HG03097 (cell line): ENCODE data around the gene UBN2.
"Not testable (repeated sequence)": the region's sequence is repeated elsewhere in the genome, so short reads cannot be mapped to it uniquely, and the experiment has no call there.

Experiments used
- ATAC-seq: cut with Tn5 transposase; IDR thresholded peaks from one replicate; pipeline ENCODE4 v1.9.1; 2021; ENCODE audit not compliant: unreplicated experiment, low FRiP score

The UBN2 gene

DNA sequence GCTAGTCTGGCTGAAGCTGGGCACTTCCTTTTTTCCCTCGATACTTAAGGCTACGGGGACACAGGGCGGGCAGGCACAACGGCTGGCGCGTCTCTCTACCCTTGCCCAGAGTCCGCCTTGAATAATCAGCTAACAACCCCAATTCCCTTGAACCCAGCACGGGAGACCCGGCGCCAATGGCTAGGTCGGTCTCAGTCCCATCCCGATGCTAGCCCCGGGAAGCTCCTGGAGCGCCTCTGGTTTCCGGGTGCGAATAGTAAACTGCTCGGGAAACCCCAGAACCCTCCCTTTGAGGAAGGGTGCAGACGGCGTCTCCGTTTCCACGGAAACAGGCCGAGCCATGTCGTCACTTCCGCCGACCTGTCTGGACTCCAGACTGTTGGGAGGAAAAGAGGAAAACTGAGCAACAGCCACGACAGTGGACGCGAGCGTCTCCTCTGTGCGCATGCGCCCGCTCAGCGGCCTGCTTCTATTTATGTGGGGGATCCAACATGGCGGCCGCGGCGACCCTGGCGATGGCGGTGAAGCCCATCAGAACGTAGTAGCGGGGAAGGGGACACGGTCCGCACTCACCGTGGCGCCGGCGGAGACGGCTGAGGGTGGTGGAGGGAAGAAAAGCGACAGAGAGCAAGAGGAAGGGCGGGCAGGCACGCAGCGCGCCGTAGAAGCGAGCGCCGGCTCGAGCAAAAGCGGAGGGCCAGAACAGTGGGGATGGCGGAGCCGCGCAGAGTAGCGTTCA, at the start of gene UBN2:
Gene UBN2 (plus strand): TSS at position 464 of the 739 bp plus-strand sequence. CDS start 248 bp downstream, at position 712.
- peak; percentile 99 for ATAC-seq

DNA sequence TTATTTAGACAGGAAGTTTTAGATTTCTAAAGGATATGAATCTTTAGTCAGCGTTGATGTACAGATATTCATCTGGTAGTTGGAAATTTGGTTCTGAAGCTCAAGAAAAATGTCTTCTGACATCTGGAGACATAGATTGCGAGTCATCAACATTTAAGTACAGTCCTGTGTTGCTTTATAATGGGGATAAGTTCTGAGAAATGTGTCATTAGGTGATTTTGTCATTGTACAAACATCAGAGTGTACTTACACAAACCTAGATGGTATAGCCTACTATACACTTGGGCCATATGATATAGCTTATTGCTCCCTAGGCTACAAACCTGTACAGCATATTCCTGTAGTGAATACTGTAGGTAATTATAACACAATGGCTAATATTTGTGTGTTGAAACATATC, 49.6 kb upstream of the UBN2 start:
- no peak for ATAC-seq

DNA sequence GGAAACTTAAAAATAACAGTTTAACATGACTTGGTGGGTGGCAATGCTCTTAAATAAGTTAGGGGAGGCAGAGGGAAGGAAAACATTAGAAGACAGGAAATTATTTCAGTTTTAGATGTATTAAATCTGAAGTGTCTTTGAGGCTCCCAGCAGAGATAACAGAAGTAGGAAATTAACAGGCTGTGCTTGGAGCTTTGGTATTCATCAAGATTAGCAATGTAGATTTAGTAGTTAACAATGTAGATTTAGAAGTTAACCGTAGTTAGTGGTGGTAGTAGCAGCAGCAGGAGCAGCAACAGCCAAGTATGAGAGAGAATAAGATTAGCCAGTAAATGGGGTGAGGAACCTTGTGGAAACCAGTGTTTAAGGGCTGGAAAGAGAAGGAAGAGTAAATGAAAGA, 48.7 kb upstream of the UBN2 start:
- no peak for ATAC-seq

DNA sequence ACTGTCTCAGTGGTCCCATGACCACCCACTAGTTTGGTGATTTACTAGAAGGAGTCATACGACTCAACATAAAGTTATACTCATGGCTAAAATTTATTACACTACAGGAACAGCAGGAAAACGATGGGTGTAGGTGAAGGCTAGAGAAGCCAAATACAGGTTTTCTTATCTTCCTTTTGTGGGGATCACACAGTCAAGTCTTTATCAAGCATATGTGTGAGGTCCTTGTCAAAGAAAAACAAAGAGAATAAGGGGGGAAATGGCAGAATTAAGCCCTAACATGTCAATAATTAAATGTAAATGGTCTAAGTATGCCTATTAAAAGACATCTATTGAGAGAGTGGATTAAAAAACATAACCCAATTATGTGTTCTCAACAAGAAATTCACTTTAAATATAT, 47.8 kb upstream of the UBN2 start:
- ATAC-seq = no peak

DNA sequence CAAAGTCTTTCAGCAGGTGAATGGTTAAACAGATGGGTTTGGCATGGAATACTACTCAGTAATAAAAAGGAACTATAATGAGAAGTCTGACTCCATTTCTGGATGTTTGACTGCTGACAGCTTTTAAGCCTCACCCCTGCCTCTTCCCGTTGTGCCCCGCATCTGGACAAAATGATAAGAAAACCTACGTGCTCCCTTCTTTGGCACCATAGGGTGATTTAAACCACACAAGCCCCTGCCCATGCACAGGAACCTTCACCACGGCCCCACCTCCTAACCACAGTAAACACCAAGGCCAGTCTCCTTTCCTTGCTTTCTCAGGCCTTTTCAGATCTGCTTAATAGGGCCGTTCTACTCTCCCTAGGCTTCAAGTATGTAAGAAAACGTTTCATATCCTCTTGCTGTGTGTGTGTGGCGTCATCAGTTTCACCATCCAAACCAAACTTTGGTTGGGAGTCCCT, 47.1 kb upstream of the UBN2 start:
- no peak for ATAC-seq

DNA sequence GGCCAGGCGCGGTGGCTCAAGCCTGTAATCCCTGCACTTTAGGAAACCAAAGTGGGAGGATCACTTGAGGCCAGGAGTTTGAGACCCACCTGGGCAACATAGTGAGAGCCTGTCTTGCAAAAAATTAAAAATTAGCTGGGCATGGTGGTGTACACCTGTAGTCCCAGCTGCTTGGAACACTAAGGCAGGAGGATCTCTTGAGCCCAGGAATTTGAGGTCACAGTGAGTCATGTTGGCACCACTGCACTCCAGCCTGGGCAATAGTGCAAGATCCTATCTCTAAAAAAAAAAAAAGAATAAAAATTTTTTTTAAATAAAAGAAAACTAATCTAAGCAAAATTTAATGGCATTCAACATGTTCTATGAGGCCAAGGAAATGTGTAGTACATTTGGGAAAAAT, 44.9 kb upstream of the UBN2 start:
- ATAC-seq = no peak

DNA sequence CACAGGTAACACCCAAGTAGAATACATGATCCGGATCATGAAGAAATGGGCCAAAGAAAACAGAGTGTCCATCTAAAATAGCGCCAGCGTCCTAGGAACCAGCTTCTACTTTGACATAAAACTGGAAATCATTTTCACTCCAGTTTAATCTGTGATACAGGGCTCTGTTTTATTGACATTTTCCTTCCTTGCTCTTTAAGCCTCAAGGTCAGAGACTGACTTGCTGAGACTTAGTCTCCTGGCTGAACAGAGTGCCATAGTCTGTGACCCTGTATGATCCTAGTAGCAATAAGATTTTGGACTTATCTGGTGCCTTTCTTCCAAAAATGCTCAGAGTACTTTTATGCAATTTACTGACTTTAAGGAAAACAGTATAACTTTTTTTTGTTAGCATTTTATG, 41.7 kb upstream of the UBN2 start:
- no peak for ATAC-seq

DNA sequence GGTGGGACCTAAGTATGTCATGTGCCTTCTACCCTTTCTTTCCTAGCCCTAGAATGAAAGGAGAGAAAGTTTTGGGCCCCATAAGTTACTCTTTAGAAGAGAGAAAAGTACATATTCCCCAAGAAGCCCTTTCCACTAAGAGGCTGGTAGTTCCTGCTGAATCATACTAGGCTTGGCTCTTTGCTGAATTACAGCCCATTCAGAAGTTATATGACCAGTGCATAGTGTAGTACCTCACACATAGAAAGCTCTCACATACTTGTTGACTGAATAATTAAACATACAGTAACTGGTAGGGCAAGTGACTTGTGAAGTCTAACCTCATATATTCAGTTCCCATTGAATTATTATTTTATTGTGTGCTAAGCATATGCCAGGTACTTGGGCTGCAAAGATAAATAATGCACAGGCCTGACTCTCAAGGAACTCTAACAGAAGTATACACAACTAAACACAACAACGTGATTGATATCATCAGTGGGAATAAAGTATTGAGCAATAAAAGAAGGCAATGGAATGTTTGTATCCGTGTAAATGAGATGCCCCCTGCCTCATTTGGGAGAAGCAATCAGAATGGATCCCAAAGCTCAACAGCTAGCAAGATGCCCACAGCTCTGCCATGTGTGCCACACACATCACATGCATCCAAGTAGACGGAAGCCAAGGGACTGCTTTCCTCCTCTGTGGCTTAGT, 38.9 kb upstream of the UBN2 start:
- no peak for ATAC-seq

DNA sequence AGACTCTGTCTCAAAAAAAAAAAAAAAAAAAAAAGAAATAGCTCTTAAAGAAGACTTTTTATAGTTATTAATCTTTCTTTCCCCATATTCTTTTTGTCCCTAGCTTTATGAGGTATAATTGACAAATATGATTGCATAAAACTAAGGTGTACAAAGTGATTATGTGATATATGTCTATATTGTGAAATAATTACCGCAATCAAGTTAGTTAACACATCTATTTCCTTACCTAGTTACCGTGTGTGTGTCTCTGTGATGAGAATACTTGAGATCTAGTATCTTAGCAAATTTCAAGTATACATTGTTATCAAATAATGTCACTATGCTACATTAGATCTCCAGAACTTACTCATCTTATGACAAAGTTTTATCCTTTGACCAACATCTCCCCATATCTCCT, 30.7 kb upstream of the UBN2 start:
- ATAC-seq = no peak

DNA sequence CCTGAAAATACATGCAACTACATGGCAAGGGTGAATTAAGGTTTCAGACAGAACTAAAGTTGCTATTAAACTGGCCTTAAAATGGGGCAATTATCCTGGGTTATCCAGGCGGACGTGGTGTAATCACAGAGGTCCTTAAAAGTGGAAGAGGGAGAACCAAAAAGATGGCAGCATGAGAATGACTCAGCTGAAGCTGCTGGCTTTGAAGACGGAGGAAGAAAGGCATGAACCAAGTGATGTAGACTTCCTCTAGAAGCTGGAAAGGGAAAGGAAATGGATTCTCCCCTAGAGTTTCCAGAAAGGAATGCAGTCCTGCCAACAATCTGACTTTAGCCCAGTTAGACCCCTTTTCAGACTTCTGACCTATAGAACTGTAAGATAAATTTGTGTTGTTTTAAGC, 27.0 kb upstream of the UBN2 start:
- ATAC-seq = no peak

DNA sequence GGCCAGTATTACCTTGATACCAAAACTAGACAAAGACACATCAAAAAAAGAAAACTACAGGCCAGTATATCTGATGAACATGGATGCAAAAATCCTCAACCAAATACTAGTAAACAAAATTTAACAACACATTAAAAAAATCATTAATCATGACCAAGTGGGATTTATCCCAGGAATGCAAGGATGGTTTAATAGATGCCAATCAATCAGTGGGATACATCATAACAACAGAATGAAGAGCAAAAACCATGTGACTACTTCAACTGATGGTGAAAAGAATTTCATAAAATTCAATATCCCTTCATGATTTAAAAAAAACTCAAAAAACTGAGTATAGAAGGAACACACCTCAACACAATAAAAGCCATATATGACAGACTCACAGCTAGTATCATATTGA, 25.2 kb upstream of the UBN2 start:
- ATAC-seq = no peak

DNA sequence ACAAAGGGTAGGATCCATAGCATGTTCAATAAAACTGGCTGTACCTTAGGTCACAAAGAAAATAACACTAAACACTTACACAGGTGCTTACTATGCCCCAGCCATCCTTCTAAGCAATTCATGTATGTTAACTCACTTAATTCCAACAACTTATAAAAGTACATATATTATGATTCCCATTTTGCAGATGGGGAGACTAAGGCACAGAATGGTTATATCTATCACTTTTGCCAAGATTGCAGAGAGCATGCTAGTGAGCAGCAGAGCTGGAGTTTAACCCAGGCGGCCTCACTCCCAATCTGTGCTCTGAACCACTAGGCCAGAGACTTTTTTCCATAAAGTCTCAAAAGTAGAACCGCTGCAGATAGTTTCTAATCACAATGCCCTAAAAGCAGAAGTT, 18.9 kb upstream of the UBN2 start:
- no peak for ATAC-seq

DNA sequence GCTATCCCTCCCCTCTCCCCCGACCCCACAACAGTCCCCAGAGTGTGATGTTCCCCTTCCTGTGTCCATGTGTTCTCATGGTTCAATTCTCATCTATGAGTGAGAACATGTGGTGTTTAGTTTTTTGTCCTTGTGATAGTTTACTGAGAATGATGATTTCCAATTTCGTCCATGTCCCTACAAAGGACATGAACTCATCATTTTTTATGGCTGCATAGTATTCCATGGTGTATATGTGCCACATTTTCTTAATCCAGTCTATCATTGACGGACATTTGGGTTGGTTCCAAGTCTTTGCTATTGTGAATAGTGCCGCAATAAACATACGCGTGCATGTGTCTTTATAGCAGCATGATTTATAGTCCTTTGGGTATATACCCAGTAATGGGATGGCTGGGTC, 17.5 kb upstream of the UBN2 start:
- ATAC-seq = not testable (repeated sequence)

DNA sequence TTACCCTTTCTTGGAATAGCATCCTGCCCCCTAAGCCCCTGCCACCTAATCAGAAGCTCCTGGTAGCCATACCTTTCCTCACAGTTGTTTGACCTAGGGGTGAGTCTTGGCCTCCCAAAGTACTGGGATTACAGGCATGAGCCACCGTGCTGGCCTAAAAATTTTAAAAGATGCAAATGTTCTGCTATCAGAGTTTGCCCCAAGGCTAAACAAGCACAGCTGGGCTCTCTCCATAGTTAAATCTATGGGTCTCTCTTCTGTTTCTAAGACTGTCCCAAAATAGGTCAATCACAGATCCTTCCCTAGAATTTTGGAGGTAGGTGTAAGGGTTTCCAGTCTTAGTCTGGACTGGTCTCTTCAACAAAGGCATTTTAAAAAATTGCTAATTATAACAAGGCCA, 12.9 kb upstream of the UBN2 start:
- ATAC-seq = no peak

DNA sequence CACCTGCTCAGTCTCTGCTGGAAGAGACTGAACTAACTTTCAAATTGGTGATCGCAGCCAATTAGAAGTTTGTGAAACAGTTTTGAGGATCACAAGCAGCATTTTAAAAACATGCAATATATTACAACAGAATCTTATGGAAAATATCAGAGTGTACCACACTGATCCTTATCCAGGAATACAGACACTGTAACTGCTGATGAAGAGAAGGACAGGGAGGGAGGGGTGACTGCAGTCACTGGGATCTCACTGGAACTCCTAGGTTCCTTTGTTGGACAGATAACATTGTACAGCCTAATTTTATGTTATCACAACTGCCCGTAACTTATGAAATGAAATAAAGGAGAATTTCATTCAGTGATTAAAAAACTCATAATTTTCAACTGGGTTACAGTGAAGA, 6.8 kb upstream of the UBN2 start:
- no peak for ATAC-seq

DNA sequence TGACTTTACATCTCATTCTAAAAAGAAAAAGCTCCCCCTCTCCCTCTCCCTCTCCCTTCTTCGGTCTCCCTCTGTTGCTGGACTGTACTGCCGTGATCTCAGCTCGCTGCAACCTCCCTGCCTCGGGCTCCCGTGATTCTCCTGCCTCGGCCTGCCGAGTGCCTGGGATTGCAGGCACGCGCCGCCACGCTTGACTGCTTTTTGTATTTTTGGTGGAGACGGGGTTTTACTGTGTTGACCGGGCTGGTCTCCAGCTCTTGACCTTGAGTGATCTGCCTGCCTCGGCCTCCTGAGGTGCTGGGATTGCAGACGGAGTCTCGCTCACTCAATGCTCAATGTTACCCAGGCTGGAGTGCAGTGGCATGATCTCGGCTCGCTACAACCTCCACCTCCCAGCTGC, 6.2 kb upstream of the UBN2 start:
- not testable (repeated sequence) for ATAC-seq

DNA sequence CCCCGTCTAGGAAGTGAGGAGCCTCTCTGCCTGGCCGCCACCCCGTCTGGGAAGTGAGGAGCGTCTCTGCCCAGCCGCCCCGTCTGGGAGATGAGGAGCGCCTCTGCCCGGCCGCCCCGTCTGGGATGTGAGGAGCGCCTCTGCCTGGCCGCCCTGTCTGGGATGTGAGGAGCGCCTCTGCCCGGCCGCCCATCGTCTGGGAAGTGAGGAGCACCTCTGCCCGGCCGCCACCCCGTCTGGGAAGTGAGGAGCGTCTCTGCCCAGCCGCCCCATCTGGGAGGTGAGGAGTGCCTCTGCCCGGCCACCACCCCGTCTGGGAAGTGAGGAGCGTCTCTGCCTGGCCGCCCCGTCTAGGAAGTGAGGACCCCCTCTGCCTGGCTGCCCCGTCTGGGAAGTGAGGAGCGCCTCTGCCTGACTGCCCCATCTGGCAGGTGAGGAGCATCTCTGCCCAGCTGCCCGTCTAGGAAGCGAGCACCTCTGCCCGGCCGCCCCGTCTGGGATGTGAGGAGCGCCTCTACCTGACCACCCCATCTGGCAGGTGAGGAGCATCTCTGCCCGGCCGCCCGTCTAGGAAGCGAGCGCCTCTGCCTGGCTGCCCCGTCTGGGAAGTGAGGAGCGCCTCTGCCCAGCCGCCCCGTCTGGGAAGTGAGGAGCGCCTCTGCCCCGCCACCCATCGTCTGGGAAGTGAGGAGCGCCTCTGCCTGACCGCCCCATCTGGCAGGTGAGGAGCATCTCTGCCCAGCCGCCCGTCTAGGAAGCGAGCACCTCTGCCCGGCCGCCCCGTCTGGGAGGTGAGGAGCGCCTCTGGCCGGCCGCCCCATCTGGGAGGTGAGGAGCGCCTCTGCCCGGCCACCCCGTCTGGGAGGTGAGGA, 5.5 kb upstream of the UBN2 start:
- not testable (repeated sequence) for ATAC-seq

DNA sequence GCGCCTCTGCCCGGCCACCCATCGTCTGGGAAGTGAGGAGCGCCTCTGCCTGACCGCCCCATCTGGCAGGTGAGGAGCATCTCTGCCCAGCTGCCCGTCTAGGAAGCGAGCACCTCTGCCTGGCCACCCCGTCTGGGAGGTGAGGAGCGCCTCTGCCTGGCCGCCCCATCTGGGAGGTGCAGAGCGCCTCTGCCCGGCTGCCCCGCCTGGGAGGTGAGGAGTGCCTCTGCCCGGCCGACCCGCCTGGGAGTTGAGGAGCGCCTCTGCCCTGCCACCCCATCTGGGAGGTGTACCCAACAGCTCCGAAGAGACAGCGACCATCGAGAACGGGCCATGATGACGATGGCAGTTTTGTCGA, 4.9 kb upstream of the UBN2 start:
- ATAC-seq = not testable (repeated sequence)

DNA sequence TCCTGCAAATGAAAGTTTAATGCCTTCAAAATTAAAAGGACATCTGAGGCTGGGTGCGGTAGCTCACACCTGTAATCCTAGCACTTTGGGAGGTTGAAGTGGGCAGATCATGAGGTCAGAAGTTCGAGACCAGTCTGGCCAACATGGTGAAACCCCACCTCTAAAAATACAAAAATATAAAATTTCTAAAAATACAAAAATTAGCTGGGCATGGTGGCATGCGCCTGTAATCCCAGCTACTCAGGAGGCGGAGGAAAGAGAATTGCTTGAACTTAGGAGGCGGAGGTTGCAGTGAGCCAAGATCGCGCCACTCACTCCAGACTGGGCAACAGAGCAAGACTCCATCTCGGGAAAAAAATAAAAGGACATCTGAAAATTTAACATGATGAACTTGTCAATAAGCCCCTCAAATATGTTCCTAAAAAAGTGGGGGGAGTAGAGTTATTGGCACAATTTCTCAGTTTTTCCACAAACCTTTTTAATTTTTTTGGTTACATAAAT, 4.0 kb upstream of the UBN2 start:
- not testable (repeated sequence) for ATAC-seq

DNA sequence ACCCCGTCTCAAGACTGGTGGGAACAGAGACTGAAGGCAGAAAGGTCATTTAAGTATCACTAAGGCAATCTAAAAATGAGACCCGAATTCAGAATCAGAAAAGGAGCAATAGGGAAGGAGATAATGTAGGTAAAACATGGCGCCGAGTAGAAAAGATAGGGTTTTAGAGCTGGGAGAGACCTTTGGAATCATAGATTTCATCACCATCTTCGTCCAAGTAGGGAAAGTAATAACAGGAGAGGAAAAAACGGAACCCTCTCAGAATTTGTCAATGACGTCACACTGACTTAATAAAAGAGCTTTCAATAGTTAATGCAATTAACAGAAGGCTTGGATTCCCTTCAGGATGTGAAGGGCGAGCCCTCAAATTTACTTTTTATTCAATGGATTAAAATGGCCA, 1.0 kb upstream of the UBN2 start:
- no peak for ATAC-seq

DNA sequence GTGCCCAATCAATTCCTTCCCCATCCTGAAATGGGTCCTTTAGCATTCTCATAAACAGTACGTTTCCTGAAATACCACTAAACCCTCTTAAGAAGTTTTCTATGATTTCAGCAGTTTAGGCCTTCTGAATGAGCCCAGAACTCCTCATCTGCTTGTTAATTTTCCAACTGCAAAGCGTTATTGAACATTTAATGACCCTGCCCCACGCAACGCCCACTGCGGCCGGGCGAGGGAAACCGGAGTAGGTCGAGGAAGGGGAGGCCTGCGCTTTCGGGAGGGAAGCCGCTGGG, 608 bp upstream of the UBN2 start:
- no peak for ATAC-seq
